Gastroesophageal sphincter (tissue), 4 donors: ENCODE measurements around the gene JPH4. TPM values are rescaled to one million over a fixed set of nuclear protein-coding genes. Genes with fewer than 3 reads are reported as not detected.

Experiments
- ATAC-seq: fragments of 150-250 bp; one replicate; pipeline ENCODE4 v1.9.1; 2016; ENCODE audit warnings: mild to moderate bottlenecking, moderate library complexity
- H3K27ac ChIP-seq, 4 donors: fragments of 200-600 bp; sonication (generic) in 3 of 4; 1 replicate in 3 of 4; 2 replicates in 1 of 4; pipeline ENCODE4 v1.5.1; 2016 to 2019
- H3K27me3 ChIP-seq: fragments of 200-600 bp; sonication (generic); one replicate; pipeline ENCODE4 v1.5.1; 2019
- H3K36me3 ChIP-seq, 2 donors: fragments of 200-600 bp; sonication (generic); one replicate each; pipeline ENCODE4 v1.5.1; 2019; ENCODE audit warnings: control low read depth in 1 of 2
- H3K4me1 ChIP-seq, 3 donors: fragments of 200-600 bp; sonication (generic); 1 replicate in 2 of 3; 2 replicates in 1 of 3; pipeline ENCODE4 v1.5.1; 2016 to 2019; ENCODE audit warnings: control low read depth in 2 of 3
- H3K4me3 ChIP-seq, 2 donors: fragments of 200-600 bp; sonication (generic); one replicate each; pipeline ENCODE4 v1.5.1; 2019; ENCODE audit warnings: mild to moderate bottlenecking in 1 of 2, moderate library complexity in 1 of 2
- H3K9me3 ChIP-seq, 3 donors: fragments of 200-600 bp; sonication (generic); one replicate each; pipeline ENCODE4 v1.5.1; 2017 to 2019; ENCODE audit warnings: control low read depth in 2 of 3
- EP300 ChIP-seq: sonication (generic); formaldehyde crosslinking; IDR thresholded peaks from one replicate; pipeline ENCODE4 v1.6.1; 2017; ENCODE audit warnings: antibody characterized with exemption, mild to moderate bottlenecking
- POLR2A ChIP-seq, 2 donors: fragments of 450-650 bp; IDR thresholded peaks; one replicate each; pipeline ENCODE4 v1.6.1; 2017; ENCODE audit warnings: antibody characterized with exemption in 2 of 2, mild to moderate bottlenecking in 2 of 2, moderate library complexity in 1 of 2
- POLR2AphosphoS5 ChIP-seq: sonication (generic); formaldehyde crosslinking; IDR thresholded peaks from one replicate; pipeline ENCODE4 v1.6.1; 2017; ENCODE audit warnings: antibody characterized with exemption
- WGBS, 2 donors: methylation state at CpG; one replicate each; pipeline ENCODE4 v1.1.5; 2018; ENCODE audit warnings: low coverage in 1 of 2; 5-methylcytosine and 5-hydroxymethylcytosine counted together
- total RNA-seq, 4 donors: library from RNA; depleted of rRNA; stranded (reverse); fragments of >200 nt; gene quantifications; one replicate each; pipeline ENCODE4 v1.1.0, GENCODE V29; 2016
- TF ChIP-seq, protein P1 (sequence below), 4 experiments: fragments of 200-600 bp in 2 of 4; fragments of 450-650 bp in 2 of 4; sonication (generic) in 1 of 4; IDR thresholded peaks; one replicate each; pipeline ENCODE4 v1.5.1; 2017 to 2019; ENCODE audit warnings: antibody characterized with exemption in 4 of 4, mild to moderate bottlenecking in 2 of 4, moderate library complexity in 2 of 4

JPH4 gene
- total RNA-seq, 4 donors from 2014 or later, result 0.78 to 2.7 (median 1.5) TPM

GRCh38 chr14:23603103-23603502, 24.5 kb upstream of the JPH4 start:
- TF ChIP-seq EP300 (no peak), POLR2A (IDR thresholded peaks at IDR 0.05) (no peak), POLR2AphosphoS5 (no peak)
- TF ChIP-seq, protein P1, sequence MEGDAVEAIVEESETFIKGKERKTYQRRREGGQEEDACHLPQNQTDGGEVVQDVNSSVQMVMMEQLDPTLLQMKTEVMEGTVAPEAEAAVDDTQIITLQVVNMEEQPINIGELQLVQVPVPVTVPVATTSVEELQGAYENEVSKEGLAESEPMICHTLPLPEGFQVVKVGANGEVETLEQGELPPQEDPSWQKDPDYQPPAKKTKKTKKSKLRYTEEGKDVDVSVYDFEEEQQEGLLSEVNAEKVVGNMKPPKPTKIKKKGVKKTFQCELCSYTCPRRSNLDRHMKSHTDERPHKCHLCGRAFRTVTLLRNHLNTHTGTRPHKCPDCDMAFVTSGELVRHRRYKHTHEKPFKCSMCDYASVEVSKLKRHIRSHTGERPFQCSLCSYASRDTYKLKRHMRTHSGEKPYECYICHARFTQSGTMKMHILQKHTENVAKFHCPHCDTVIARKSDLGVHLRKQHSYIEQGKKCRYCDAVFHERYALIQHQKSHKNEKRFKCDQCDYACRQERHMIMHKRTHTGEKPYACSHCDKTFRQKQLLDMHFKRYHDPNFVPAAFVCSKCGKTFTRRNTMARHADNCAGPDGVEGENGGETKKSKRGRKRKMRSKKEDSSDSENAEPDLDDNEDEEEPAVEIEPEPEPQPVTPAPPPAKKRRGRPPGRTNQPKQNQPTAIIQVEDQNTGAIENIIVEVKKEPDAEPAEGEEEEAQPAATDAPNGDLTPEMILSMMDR (IDR thresholded peaks at IDR 0.05), result no peak
- no peak overlapping the region for H3K27ac ChIP-seq
- no peaks in the 10 kb centered on the region for H3K9me3 ChIP-seq
- peaks cover 17% of the 10 kb centered on the region for H3K27me3 ChIP-seq
- ATAC-seq, result no peak
- WGBS, 2 donors, result 100% methylated on average over 1 of the region's 2 CpGs; no CpG with 5 or more reads in 1 of the 2 donors
- no peaks in the 10 kb centered on the region for H3K36me3 ChIP-seq
- no peak overlapping the region for H3K4me3 ChIP-seq
- H3K4me1 ChIP-seq, result no peaks in the 10 kb centered on the region

GRCh38 chr14:23602181-23603095, 23.8 kb upstream of the JPH4 start:
- TF ChIP-seq POLR2AphosphoS5, result no peak
- no peak for TF ChIP-seq POLR2A (IDR thresholded peaks at IDR 0.05)
- TF ChIP-seq EP300, result no peak
- TF ChIP-seq, protein P1 (IDR thresholded peaks at IDR 0.05), result no peak
- 70 to 92% methylated on average over 3 to 10 of the region's 12 CpGs for WGBS, 2 donors
- Histone ChIP-seq H3K27me3 (peaks cover 12% of the 10 kb centered on the region), H3K27ac (no peak overlapping the region), H3K36me3 (no peaks in the 10 kb centered on the region), H3K9me3 (no peaks in the 10 kb centered on the region), H3K4me3 (no peak overlapping the region), H3K4me1 (no peaks in the 10 kb centered on the region)
- ATAC-seq, result no peak

DNA sequence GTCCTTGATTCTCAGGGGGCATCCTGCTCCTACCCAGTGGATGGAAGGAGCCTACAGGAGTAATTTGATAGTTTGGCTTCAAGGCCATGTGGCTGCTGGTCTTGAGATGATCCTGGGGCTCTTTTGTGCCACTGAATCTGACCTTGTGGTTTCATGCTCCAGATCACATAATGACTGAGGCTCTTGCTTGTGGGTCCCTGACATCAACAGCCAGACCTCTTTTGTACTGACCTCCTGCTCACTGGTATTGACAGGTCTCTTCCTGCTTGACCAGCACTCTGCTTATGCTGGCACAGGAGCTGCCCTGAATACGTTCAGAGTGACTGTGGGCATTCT, 23.2 kb upstream of the JPH4 start:
- ATAC-seq, result no peak
- Histone ChIP-seq H3K9me3 (no peaks in the 10 kb centered on the region), H3K36me3 (no peaks in the 10 kb centered on the region), H3K4me3 (no peak overlapping the region), H3K27ac (no peak overlapping the region), H3K4me1 (no peaks in the 10 kb centered on the region), H3K27me3 (peaks cover 6% of the 10 kb centered on the region)
- TF ChIP-seq, protein P1 (IDR thresholded peaks at IDR 0.05), result no peak
- no peak for TF ChIP-seq POLR2A (IDR thresholded peaks at IDR 0.05)
- no peak for TF ChIP-seq POLR2AphosphoS5
- TF ChIP-seq EP300, result no peak
- WGBS, 2 donors, result no CpG with 5 or more reads among the region's 1 CpG

DNA sequence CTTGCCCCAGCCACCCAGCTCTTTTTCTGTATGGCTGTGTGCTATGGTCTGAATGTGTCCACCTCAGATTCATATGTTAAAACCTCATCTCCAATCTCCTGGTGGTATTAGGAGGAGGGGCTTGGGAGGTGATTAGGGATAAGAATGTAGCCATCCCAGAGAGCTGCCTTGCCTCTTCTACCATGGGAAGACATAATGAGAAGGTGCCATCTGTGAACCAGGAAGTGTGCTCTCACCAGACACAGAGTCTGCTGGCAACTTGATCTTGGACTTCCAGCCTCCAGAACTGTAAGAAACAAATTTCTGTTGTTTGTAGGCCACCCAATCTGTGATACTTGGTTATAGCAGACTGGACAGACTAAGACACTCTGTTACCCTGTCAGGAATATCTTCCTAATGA, 22.8 kb upstream of the JPH4 start:
- Histone ChIP-seq H3K27me3 (peaks cover 2% of the 10 kb centered on the region), H3K9me3 (no peaks in the 10 kb centered on the region), H3K4me3 (no peak overlapping the region), H3K36me3 (no peaks in the 10 kb centered on the region), H3K4me1 (no peaks in the 10 kb centered on the region), H3K27ac (no peak overlapping the region)
- ATAC-seq, result no peak
- TF ChIP-seq EP300, result no peak
- no peak for TF ChIP-seq POLR2AphosphoS5
- no peak for TF ChIP-seq POLR2A (IDR thresholded peaks at IDR 0.05)
- TF ChIP-seq, protein P1 (IDR thresholded peaks at IDR 0.05), result no peak

DNA sequence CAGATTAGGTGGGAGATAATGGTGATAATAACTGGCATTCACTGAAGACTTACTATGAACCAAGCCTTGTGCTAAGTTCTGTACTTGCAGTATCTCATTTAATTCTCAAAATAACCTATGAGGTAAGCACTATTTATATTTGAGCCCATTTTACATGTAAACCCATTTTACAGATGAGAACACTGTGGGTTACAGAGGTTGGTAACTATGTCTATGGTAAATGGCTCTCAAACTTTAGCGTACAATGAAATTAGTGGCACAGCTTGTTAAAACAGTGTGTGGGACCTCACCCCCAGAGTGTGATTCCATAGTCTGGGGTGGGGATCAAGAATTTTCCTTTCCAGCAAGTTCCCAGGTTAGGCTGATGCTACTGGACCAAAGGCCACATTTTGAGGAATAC, 22.2 kb upstream of the JPH4 start:
- WGBS, 2 donors, result 100% methylated on average over 1 of the region's 1 CpG; no CpG with 5 or more reads in 1 of the 2 donors
- Histone ChIP-seq H3K36me3 (no peaks in the 10 kb centered on the region), H3K4me3 (no peak overlapping the region), H3K27ac (no peak overlapping the region), H3K9me3 (no peaks in the 10 kb centered on the region), H3K4me1 (no peaks in the 10 kb centered on the region), H3K27me3 (no peaks in the 10 kb centered on the region)
- TF ChIP-seq, protein P1 (IDR thresholded peaks at IDR 0.05), result no peak
- TF ChIP-seq EP300 (no peak), POLR2AphosphoS5 (no peak), POLR2A (IDR thresholded peaks at IDR 0.05) (no peak)
- ATAC-seq, result no peak
